ENCODE data around the gene ANKRD29. TPM values are rescaled to one million over a fixed set of nuclear protein-coding genes. Genes with fewer than 3 reads are reported as not detected.

Gene ANKRD29
- total and polyA plus RNA-seq, 3 donors from 2014 or later = 9.1 to 23.5 (median 17.5) TPM

DNA sequence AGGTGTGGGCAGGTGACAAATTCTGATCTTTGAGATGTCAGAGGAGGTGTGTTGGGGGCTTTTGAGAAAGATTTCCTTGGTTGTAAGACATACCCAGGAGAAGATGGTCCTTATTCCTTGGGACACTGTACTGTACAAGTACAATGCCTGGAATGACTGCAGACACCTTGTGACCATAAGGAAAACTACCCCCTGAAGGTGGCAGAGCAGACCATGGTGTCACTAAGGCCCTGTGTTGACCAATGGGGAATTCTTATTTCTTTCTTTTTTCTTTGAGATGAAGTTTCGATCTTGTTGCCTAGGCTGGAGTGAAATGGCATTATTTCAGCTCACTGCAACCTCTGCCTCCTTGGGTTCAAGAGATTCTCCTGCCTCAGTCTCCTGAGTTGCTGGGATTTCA lies 4.4 kb upstream of the ANKRD29 start:
- WGBS, 2 donors = 89 to 95% methylated on average over 1 of the region's 1 CpG
- no peak for DNase-seq
- intact Hi-C loops (cut with DNase I; ENCODE audit: low total_unique reads) = no loop called here

GRCh38 chr18:23664674-23665073 lies 2.0 kb upstream of the ANKRD29 start:
- Histone ChIP-seq H3K27ac (no peak overlapping the region), H3K9me3 (no peaks in the 10 kb centered on the region), H3K36me3 (ENCODE audit: low read depth, missing control alignments) (no peaks in the 10 kb centered on the region), H3K27me3 (no peaks in the 10 kb centered on the region), H3K4me1 (no peaks in the 10 kb centered on the region), H3K4me3 (no peak overlapping the region)
- TF ChIP-seq CTCF (IDR thresholded peaks at IDR 0.05) (no peak), POLR2A (IDR thresholded peaks at IDR 0.05) (no peak)
- intact Hi-C loops (cut with DNase I; ENCODE audit: low total_unique reads) = no loop called here
- 73 to 84% methylated on average over 6 of the region's 6 CpGs for WGBS, 2 donors
- no peak for DNase-seq

More for the DNA sequence above, 4.4 kb upstream of the ANKRD29 start:
- H3K27me3 ChIP-seq = no peaks in the 10 kb centered on the region
- no peaks in the 10 kb centered on the region for H3K4me1 ChIP-seq
- no peaks in the 10 kb centered on the region for H3K9me3 ChIP-seq
- H3K27ac ChIP-seq = no peak overlapping the region
- H3K36me3 ChIP-seq (ENCODE audit: low read depth, missing control alignments) = no peaks in the 10 kb centered on the region
- no peak overlapping the region for H3K4me3 ChIP-seq
- no peak for TF ChIP-seq POLR2A (IDR thresholded peaks at IDR 0.05)
- TF ChIP-seq CTCF (IDR thresholded peaks at IDR 0.05) = no peak

DNA sequence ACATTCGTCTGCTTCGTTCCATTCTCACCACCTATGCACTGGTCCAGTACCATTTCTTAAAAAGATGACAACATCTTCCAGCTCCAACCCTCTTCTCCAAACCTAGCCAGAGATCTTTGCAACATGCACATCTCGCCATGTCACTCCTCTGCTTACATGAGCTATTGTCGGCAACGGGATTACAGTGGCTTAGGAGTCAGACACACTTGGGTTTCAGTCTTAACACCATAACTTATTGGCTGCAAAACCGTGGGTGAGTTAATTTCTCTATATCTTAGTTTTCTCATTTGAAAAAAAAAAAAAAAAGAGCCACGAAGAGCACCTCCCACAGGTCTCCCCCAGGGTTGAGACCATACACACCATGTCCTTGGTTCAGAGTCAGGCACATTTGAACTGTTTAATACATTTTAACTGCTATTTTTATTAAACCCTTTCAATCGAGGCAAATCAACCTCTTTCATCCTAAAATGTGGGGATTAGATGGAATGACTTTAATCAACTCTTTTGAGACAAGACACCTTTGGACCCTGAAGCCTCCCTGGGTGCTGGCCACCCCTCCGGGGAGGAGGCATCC lies 889 bp downstream of the ANKRD29 start:
- no peaks in the 10 kb centered on the region for H3K27me3 ChIP-seq
- 39 to 41% methylated on average over 8 to 9 of the region's 9 CpGs for WGBS, 2 donors
- no peak for DNase-seq
- TF ChIP-seq CTCF (IDR thresholded peaks at IDR 0.05) (no peak), POLR2A (IDR thresholded peaks at IDR 0.05) (no peak)
- no peaks in the 10 kb centered on the region for H3K4me1 ChIP-seq
- intact Hi-C loops (cut with DNase I; ENCODE audit: low total_unique reads) = no loop called here
- no peaks in the 10 kb centered on the region for H3K9me3 ChIP-seq
- no peak overlapping the region for H3K27ac ChIP-seq
- H3K36me3 ChIP-seq (ENCODE audit: low read depth, missing control alignments) = no peaks in the 10 kb centered on the region
- H3K4me3 ChIP-seq = peak overlapping the region; percentile 59 to 71

- WGBS, 2 donors = 87 to 93% methylated on average over 5 of the region's 5 CpGs
- no peaks in the 10 kb centered on the region for H3K9me3 ChIP-seq
- intact Hi-C loops (cut with DNase I; ENCODE audit: low total_unique reads) = no loop called here
Measured at GRCh38 chr18:23658285-23658684, 4.4 kb downstream of the ANKRD29 start.

More at GRCh38 chr18:23658285-23658684, 4.4 kb downstream of the ANKRD29 start:
- Histone ChIP-seq H3K36me3 (ENCODE audit: low read depth, missing control alignments) (no peaks in the 10 kb centered on the region), H3K27ac (no peak overlapping the region), H3K27me3 (no peaks in the 10 kb centered on the region), H3K4me1 (no peaks in the 10 kb centered on the region), H3K4me3 (no peak overlapping the region)
- TF ChIP-seq POLR2A (IDR thresholded peaks at IDR 0.05) (no peak), CTCF (IDR thresholded peaks at IDR 0.05) (no peak)
- DNase-seq = no peak

Measured in testis (tissue), 3 donors.